CD14-positive monocyte (primary cell): Measurements from ENCODE around the gene TRAF3. TPM values are rescaled to one million over a fixed set of nuclear protein-coding genes. Genes with fewer than 3 reads are reported as not detected.

Experiments used
- DNase-seq, 3 donors: peaks; one replicate each; pipeline ENCODE4 v3.0.0-alpha.2; 2011 to 2022
- H2AFZ ChIP-seq: 2 replicates; pipeline ENCODE4 v1.6.0; 2012; ENCODE audit warnings: mild to moderate bottlenecking, low read depth, low read length, inconsistent platforms; ENCODE audit not compliant: insufficient read depth, poor library complexity, severe bottlenecking
- H3K27ac ChIP-seq, 2 donors: 1 replicate in 1 of 2; 2 replicates in 1 of 2; pipeline ENCODE4 v1.5.1; 2012 to 2013; ENCODE audit warnings: low read length in 2 of 2, control low read depth in 1 of 2, inconsistent platforms in 1 of 2, low read depth in 1 of 2, mild to moderate bottlenecking in 1 of 2
- H3K27me3 ChIP-seq, 2 donors: one replicate each; pipeline versions ENCODE4 v1.6.0 to v1.6.1; 2011 to 2013; ENCODE audit warnings: low read length in 2 of 2; ENCODE audit not compliant: control insufficient read depth in 2 of 2, insufficient read depth in 2 of 2
- H3K36me3 ChIP-seq, 2 donors: replicated peaks in 1 of 2; 1 replicate in 1 of 2; 2 replicates in 1 of 2; pipeline versions ENCODE4 v1.5.1 to v1.6.1; 2012 to 2013; ENCODE audit warnings: low read length in 2 of 2, control low read depth in 1 of 2, inconsistent platforms in 1 of 2, mild to moderate bottlenecking in 1 of 2; ENCODE audit not compliant: insufficient read depth in 2 of 2, control insufficient read depth in 1 of 2
- H3K4me1 ChIP-seq, 2 donors: 1 replicate in 1 of 2; 2 replicates in 1 of 2; pipeline versions ENCODE4 v1.5.1 to v1.6.1; 2012 to 2013; ENCODE audit warnings: low read length in 2 of 2, control low read depth in 1 of 2, inconsistent platforms in 1 of 2, mild to moderate bottlenecking in 1 of 2, moderate library complexity in 1 of 2; ENCODE audit not compliant: insufficient read depth in 2 of 2, control insufficient read depth in 1 of 2
- H3K4me2 ChIP-seq: replicated peaks from 2 replicates; pipeline ENCODE3; 2012; ENCODE audit warnings: low read length, moderate library complexity, mild to moderate bottlenecking; ENCODE audit not compliant: poor library complexity, severe bottlenecking; ENCODE audit errors: extremely low read depth
- H3K4me3 ChIP-seq, 3 experiments: fragments of 200-600 bp in 1 of 3; sonication (generic) in 1 of 3; replicated peaks in 1 of 3; 1 replicate in 2 of 3; 2 replicates in 1 of 3; pipeline ENCODE4 v1.5.1; 2011 to 2013; ENCODE audit warnings: low read length in 3 of 3, mild to moderate bottlenecking in 3 of 3, control low read depth in 2 of 3, low read depth in 2 of 3, inconsistent platforms in 1 of 3, moderate library complexity in 1 of 3
- H3K79me2 ChIP-seq: 2 replicates; pipeline ENCODE4 v1.6.0; 2012; ENCODE audit warnings: mild to moderate bottlenecking, control low read depth, inconsistent platforms, low read length, moderate library complexity; ENCODE audit not compliant: insufficient read depth
- H3K9ac ChIP-seq: 2 replicates; pipeline ENCODE4 v1.6.0; 2017; ENCODE audit warnings: low read length, mild to moderate bottlenecking; ENCODE audit not compliant: insufficient read depth, poor library complexity, severe bottlenecking
- H3K9me3 ChIP-seq, 2 donors: replicated peaks in 1 of 2; 1 replicate in 1 of 2; 2 replicates in 1 of 2; pipeline versions ENCODE4 v1.5.1 to v1.6.1; 2012 to 2013; ENCODE audit warnings: low read length in 2 of 2, control low read depth in 1 of 2; ENCODE audit not compliant: control insufficient read depth in 1 of 2, insufficient read depth in 1 of 2
- H4K20me1 ChIP-seq: 2 replicates; pipeline ENCODE4 v1.6.0; 2012; ENCODE audit warnings: mild to moderate bottlenecking, low read length, control low read depth, moderate library complexity; ENCODE audit not compliant: insufficient read depth
- H3K27ac Mint-ChIP-seq, 7 donors: one replicate each; pipeline ENCODE4 v1.8.0; 2020; ENCODE audit warnings: mild to moderate bottlenecking in 7 of 7, mixed read lengths in 7 of 7, moderate library complexity in 6 of 7, inconsistent platforms in 2 of 7
- H3K27me3 Mint-ChIP-seq, 3 donors: one replicate each; pipeline ENCODE4 v1.8.0; 2021 to 2022; ENCODE audit warnings: low read depth in 3 of 3, mild to moderate bottlenecking in 3 of 3, mixed read lengths in 3 of 3, moderate library complexity in 3 of 3, inconsistent platforms in 1 of 3
- H3K36me3 Mint-ChIP-seq, 2 donors: one replicate each; pipeline ENCODE4 v1.8.0; 2020; ENCODE audit warnings: mixed read lengths in 2 of 2, inconsistent platforms in 1 of 2, mild to moderate bottlenecking in 1 of 2
- H3K4me1 Mint-ChIP-seq: one replicate; pipeline ENCODE4 v1.8.0; 2020; ENCODE audit warnings: mild to moderate bottlenecking, mixed read lengths
- H3K4me3 Mint-ChIP-seq, 2 donors: one replicate each; pipeline ENCODE4 v1.8.0; 2020; ENCODE audit warnings: mild to moderate bottlenecking in 2 of 2, mixed read lengths in 2 of 2, moderate library complexity in 1 of 2
- H3K9me3 Mint-ChIP-seq, 7 donors: one replicate each; pipeline ENCODE4 v1.8.0; 2020 to 2022; ENCODE audit warnings: mixed read lengths in 7 of 7, mild to moderate bottlenecking in 6 of 7, moderate library complexity in 6 of 7, inconsistent platforms in 2 of 7
- WGBS: methylation state at CpG from one replicate; pipeline ENCODE4 v1.1.5; 2013; ENCODE audit warnings: missing lambda C conversion rate; ENCODE audit not compliant: insufficient coverage; 5-methylcytosine and 5-hydroxymethylcytosine counted together
- intact Hi-C, 2 donors: fragments of 100-400 bp; cut with micrococcal nuclease; formaldehyde crosslinking; loops; one replicate each; pipeline versions ENCODE4 v1.15.0 to v1.15.1; 2023
- polyA plus RNA-seq, 3 donors: library from polyadenylated mRNA; depleted of rRNA in 1 of 3; unstranded in 2 of 3; stranded (reverse) in 1 of 3; fragments of 300-500 nt in 2 of 3; fragments of >200 nt in 1 of 3; fragmentation: Illumina TruSeq in 2 of 3; gene quantifications; 1 replicate in 2 of 3; 2 replicates in 1 of 3; pipeline ENCODE4 v1.2.3, GENCODE V29; 2012 to 2021
- TF ChIP-seq, protein P1 (sequence below): fragments of 200-600 bp; IDR thresholded peaks from one replicate; pipeline ENCODE4 v1.8.0; 2022; ENCODE audit warnings: antibody characterized with exemption, mild to moderate bottlenecking

TRAF3 gene
- polyA plus RNA-seq, 3 donors = 12.0 to 37.6 (median 17.3) TPM

DNA sequence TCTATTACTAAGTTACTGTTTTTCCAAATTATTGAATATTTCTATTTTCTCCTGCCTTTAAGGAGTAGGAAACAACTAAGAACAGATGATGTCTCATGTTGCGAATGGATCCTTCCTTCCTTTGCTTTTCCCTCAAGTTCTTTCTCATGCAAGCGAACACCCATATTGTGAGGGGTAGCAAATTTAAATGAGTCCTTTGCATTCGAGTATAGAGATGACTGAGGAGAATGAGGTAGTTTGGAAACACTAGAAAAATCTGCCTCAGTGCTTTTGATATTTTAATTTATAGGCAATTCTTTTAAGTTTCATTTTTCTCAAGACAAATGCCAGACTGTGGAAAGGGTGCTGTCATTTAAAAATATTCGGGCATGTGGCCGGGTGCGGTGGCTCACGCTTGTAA is 56.1 kb downstream of the TRAF3 start:
- no peak overlapping the region for H2AFZ ChIP-seq
- DNase-seq = no peak
- TF ChIP-seq, protein P1, sequence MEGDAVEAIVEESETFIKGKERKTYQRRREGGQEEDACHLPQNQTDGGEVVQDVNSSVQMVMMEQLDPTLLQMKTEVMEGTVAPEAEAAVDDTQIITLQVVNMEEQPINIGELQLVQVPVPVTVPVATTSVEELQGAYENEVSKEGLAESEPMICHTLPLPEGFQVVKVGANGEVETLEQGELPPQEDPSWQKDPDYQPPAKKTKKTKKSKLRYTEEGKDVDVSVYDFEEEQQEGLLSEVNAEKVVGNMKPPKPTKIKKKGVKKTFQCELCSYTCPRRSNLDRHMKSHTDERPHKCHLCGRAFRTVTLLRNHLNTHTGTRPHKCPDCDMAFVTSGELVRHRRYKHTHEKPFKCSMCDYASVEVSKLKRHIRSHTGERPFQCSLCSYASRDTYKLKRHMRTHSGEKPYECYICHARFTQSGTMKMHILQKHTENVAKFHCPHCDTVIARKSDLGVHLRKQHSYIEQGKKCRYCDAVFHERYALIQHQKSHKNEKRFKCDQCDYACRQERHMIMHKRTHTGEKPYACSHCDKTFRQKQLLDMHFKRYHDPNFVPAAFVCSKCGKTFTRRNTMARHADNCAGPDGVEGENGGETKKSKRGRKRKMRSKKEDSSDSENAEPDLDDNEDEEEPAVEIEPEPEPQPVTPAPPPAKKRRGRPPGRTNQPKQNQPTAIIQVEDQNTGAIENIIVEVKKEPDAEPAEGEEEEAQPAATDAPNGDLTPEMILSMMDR = no peak
- Mint-ChIP-seq H3K27me3 (peaks cover 0 to 2% (median 1%) of the 10 kb centered on the region in 3 donors), H3K36me3 (peaks cover 45 to 55% of the 10 kb centered on the region in 2 donors), H3K4me3 (no peak overlapping the region), H3K4me1 (peaks cover 2% of the 10 kb centered on the region), H3K9me3 (peaks cover 0 to 2% (median 0%) of the 10 kb centered on the region in 7 donors), H3K27ac (no peak overlapping the region)
- whole genome bisulfite sequencing = no CpG with 5 or more reads among the region's 7 CpGs
- no peak overlapping the region for H3K4me2 ChIP-seq
- H3K4me3 ChIP-seq = no peak overlapping the region
- peaks cover 98% of the 10 kb centered on the region for H4K20me1 ChIP-seq
- peaks cover 28 to 79% of the 10 kb centered on the region in 2 donors for H3K36me3 ChIP-seq
- H3K9me3 ChIP-seq = no peaks in the 10 kb centered on the region
- no peaks in the 10 kb centered on the region for H3K4me1 ChIP-seq
- intact Hi-C loops = no loop called here
- no peaks in the 10 kb centered on the region for H3K27me3 ChIP-seq
- no peak overlapping the region for H3K27ac ChIP-seq
- H3K9ac ChIP-seq = no peak overlapping the region
- H3K79me2 ChIP-seq = peaks cover 33% of the 10 kb centered on the region

DNA sequence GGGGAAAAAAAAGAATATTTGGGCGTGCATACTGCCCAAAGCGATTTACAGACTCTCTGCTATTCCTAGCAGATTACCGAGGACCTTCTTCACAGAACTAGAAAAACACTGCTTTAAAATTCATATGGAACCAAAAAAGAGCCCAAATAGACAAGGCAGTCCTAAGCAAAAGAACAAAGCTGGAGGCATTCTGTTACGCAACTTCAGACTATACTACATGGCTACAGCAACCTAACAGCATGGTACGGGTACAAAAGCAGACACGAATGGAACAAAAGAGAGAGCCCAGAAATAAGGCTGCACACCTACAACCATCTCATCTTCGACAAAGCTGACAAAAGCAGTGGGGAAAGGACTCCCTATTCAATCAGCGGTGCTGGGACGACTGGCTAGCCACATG is 56.7 kb downstream of the TRAF3 start:
- peaks cover 0 to 2% (median 0%) of the 10 kb centered on the region in 7 donors for H3K9me3 Mint-ChIP-seq
- H3K27me3 Mint-ChIP-seq = peaks cover 0 to 2% (median 1%) of the 10 kb centered on the region in 3 donors
- H3K4me3 ChIP-seq = no peak overlapping the region
- no peak for DNase-seq
- TF ChIP-seq, protein P1 = no peak
- peaks cover 47 to 55% of the 10 kb centered on the region in 2 donors for H3K36me3 Mint-ChIP-seq
- H3K4me1 Mint-ChIP-seq = peaks cover 2% of the 10 kb centered on the region
- H3K4me2 ChIP-seq = no peak overlapping the region
- H4K20me1 ChIP-seq = peaks cover 98% of the 10 kb centered on the region
- WGBS = 100% methylated on average over 7 of the region's 9 CpGs
- no peak overlapping the region for H2AFZ ChIP-seq
- H3K4me1 ChIP-seq = no peaks in the 10 kb centered on the region
- H3K27ac ChIP-seq = no peak overlapping the region
- H3K79me2 ChIP-seq = peaks cover 26% of the 10 kb centered on the region
- no peaks in the 10 kb centered on the region for H3K9me3 ChIP-seq
- H3K9ac ChIP-seq = no peak overlapping the region
- intact Hi-C loops = no loop called here
- H3K27ac Mint-ChIP-seq = no peak overlapping the region
- no peaks in the 10 kb centered on the region for H3K27me3 ChIP-seq
- H3K36me3 ChIP-seq = peaks cover 28 to 83% of the 10 kb centered on the region in 2 donors
- no peak overlapping the region for H3K4me3 Mint-ChIP-seq
